Natural killer cell treated with Interleukin-12 subunit alpha and Interleukin-12 subunit beta and Interleukin-15 and Interleukin-18, amount 100 ng/mL, for 72 hours (primary cell): Measurements from ENCODE around the gene PTPRN2. TPM values are rescaled to one million over a fixed set of nuclear protein-coding genes. Genes with fewer than 3 reads are reported as not detected.

ENCODE experiments used
- ATAC-seq, 2 donors: fragments of 150-1000 bp; cut with Tn5 transposase in 1 of 2; sonication (Bioruptor Pico), chemical (Tn5 transposase) in 1 of 2; 2 replicates each; pipeline ENCODE4 v1.10.0; 2021
- DNase-seq: peaks from one replicate; pipeline ENCODE4 v3.0.0; 2022; ENCODE audit warnings: low spot score
- H3K27ac Mint-ChIP-seq, 2 donors: 1 replicate in 1 of 2; 2 replicates in 1 of 2; pipeline ENCODE4 v1.8.0; 2022; ENCODE audit warnings: mixed read lengths in 2 of 2, mild to moderate bottlenecking in 1 of 2, moderate library complexity in 1 of 2
- H3K27me3 Mint-ChIP-seq, 2 donors: 1 replicate in 1 of 2; 2 replicates in 1 of 2; pipeline ENCODE4 v1.8.0; 2022; ENCODE audit warnings: mixed read lengths in 2 of 2
- H3K36me3 Mint-ChIP-seq: one replicate; pipeline ENCODE4 v1.8.0; 2022; ENCODE audit warnings: mixed read lengths
- H3K4me1 Mint-ChIP-seq, 2 donors: 1 replicate in 1 of 2; 2 replicates in 1 of 2; pipeline ENCODE4 v1.8.0; 2022; ENCODE audit warnings: low read depth in 2 of 2, mixed read lengths in 2 of 2, mild to moderate bottlenecking in 1 of 2
- H3K4me3 Mint-ChIP-seq: one replicate; pipeline ENCODE4 v1.8.0; 2022; ENCODE audit warnings: mixed read lengths
- H3K9me3 Mint-ChIP-seq: 2 replicates; pipeline ENCODE4 v1.8.0; 2022; ENCODE audit warnings: mixed read lengths
- total RNA-seq, 2 donors: library from RNA; stranded (reverse); gene quantifications; one replicate each; pipeline ENCODE4 v1.2.3, GENCODE V29; 2022

PTPRN2 gene
- total RNA-seq, 2 donors from 2014 or later = 0.17 to 0.74 TPM

- no peak for DNase-seq
Measured at GRCh38 chr7:158002486-158003080, 585.0 kb downstream of the PTPRN2 start.

GRCh38 chr7:158001621-158002320 is 585.9 kb downstream of the PTPRN2 start:
- no peaks in the 10 kb centered on the region for H3K27me3 Mint-ChIP-seq
- no peak for DNase-seq
- peak in 1 of 2 donors; percentile 38 for ATAC-seq
- no peak overlapping the region for H3K27ac Mint-ChIP-seq
- no peaks in the 10 kb centered on the region for H3K9me3 Mint-ChIP-seq
- H3K4me3 Mint-ChIP-seq = no peak overlapping the region
- H3K4me1 Mint-ChIP-seq = no peaks in the 10 kb centered on the region
- H3K36me3 Mint-ChIP-seq = no peaks in the 10 kb centered on the region

More at GRCh38 chr7:158002486-158003080, 585.0 kb downstream of the PTPRN2 start:
- Mint-ChIP-seq H3K27me3 (no peaks in the 10 kb centered on the region), H3K4me1 (no peaks in the 10 kb centered on the region), H3K4me3 (no peak overlapping the region), H3K9me3 (no peaks in the 10 kb centered on the region), H3K27ac (no peak overlapping the region), H3K36me3 (no peaks in the 10 kb centered on the region)
- ATAC-seq = no peak

GRCh38 chr7:158001003-158001402 is 586.6 kb downstream of the PTPRN2 start:
- Mint-ChIP-seq H3K27ac (no peak overlapping the region), H3K36me3 (no peaks in the 10 kb centered on the region), H3K4me1 (no peaks in the 10 kb centered on the region), H3K27me3 (no peaks in the 10 kb centered on the region), H3K9me3 (no peaks in the 10 kb centered on the region), H3K4me3 (no peak overlapping the region)
- no peak for DNase-seq
- no peak for ATAC-seq

- Mint-ChIP-seq H3K4me1 (no peaks in the 10 kb centered on the region), H3K27me3 (no peaks in the 10 kb centered on the region), H3K9me3 (no peaks in the 10 kb centered on the region), H3K4me3 (no peak overlapping the region), H3K36me3 (no peaks in the 10 kb centered on the region), H3K27ac (no peak overlapping the region)
- ATAC-seq = no peak
- no peak for DNase-seq
Measured at GRCh38 chr7:158000160-158000559, 587.5 kb downstream of the PTPRN2 start.

GRCh38 chr7:157998884-157999552 is 588.6 kb downstream of the PTPRN2 start:
- no peak for ATAC-seq

GRCh38 chr7:157997471-157997870 is 590.2 kb downstream of the PTPRN2 start:
- ATAC-seq (no peak), DNase-seq (no peak)
- H3K4me1 Mint-ChIP-seq = no peaks in the 10 kb centered on the region
- no peak overlapping the region for H3K27ac Mint-ChIP-seq
- H3K9me3 Mint-ChIP-seq = no peaks in the 10 kb centered on the region
- no peaks in the 10 kb centered on the region for H3K27me3 Mint-ChIP-seq
- H3K36me3 Mint-ChIP-seq = no peaks in the 10 kb centered on the region
- H3K4me3 Mint-ChIP-seq = no peak overlapping the region

More at GRCh38 chr7:157998884-157999552, 588.6 kb downstream of the PTPRN2 start:
- H3K9me3 Mint-ChIP-seq = no peaks in the 10 kb centered on the region
- no peak overlapping the region for H3K27ac Mint-ChIP-seq
- no peak overlapping the region for H3K4me3 Mint-ChIP-seq
- H3K4me1 Mint-ChIP-seq = no peaks in the 10 kb centered on the region
- H3K27me3 Mint-ChIP-seq = no peaks in the 10 kb centered on the region
- DNase-seq = no peak
- H3K36me3 Mint-ChIP-seq = no peaks in the 10 kb centered on the region

- Mint-ChIP-seq H3K4me1 (no peaks in the 10 kb centered on the region), H3K36me3 (no peaks in the 10 kb centered on the region), H3K27ac (no peak overlapping the region), H3K9me3 (no peaks in the 10 kb centered on the region), H3K27me3 (no peaks in the 10 kb centered on the region), H3K4me3 (no peak overlapping the region)
- DNase-seq = no peak
- ATAC-seq = no peak
Measured at GRCh38 chr7:157997080-157997440, 590.6 kb downstream of the PTPRN2 start.

- ATAC-seq = peak in 1 of 2 donors; percentile 20
- no peaks in the 10 kb centered on the region for H3K27me3 Mint-ChIP-seq
Measured at GRCh38 chr7:157996359-157997079, 591.1 kb downstream of the PTPRN2 start.

GRCh38 chr7:157995815-157996214 is 591.8 kb downstream of the PTPRN2 start:
- no peaks in the 10 kb centered on the region for H3K9me3 Mint-ChIP-seq
- no peaks in the 10 kb centered on the region for H3K36me3 Mint-ChIP-seq
- DNase-seq (no peak), ATAC-seq (no peak)
- H3K4me1 Mint-ChIP-seq = no peaks in the 10 kb centered on the region
- no peak overlapping the region for H3K4me3 Mint-ChIP-seq
- no peak overlapping the region for H3K27ac Mint-ChIP-seq
- H3K27me3 Mint-ChIP-seq = no peaks in the 10 kb centered on the region

More at GRCh38 chr7:157996359-157997079, 591.1 kb downstream of the PTPRN2 start:
- H3K9me3 Mint-ChIP-seq = no peaks in the 10 kb centered on the region
- no peak overlapping the region for H3K4me3 Mint-ChIP-seq
- no peak for DNase-seq
- H3K36me3 Mint-ChIP-seq = no peaks in the 10 kb centered on the region
- no peaks in the 10 kb centered on the region for H3K4me1 Mint-ChIP-seq
- no peak overlapping the region for H3K27ac Mint-ChIP-seq

- Mint-ChIP-seq H3K4me1 (no peaks in the 10 kb centered on the region), H3K27me3 (no peaks in the 10 kb centered on the region), H3K27ac (no peak overlapping the region), H3K9me3 (no peaks in the 10 kb centered on the region), H3K4me3 (no peak overlapping the region), H3K36me3 (no peaks in the 10 kb centered on the region)
- no peak for DNase-seq
- ATAC-seq = no peak
Measured at GRCh38 chr7:157994319-157994718, 593.3 kb downstream of the PTPRN2 start.

GRCh38 chr7:157993406-157994105 is 594.1 kb downstream of the PTPRN2 start:
- Mint-ChIP-seq H3K4me1 (no peaks in the 10 kb centered on the region), H3K36me3 (no peaks in the 10 kb centered on the region), H3K27ac (no peak overlapping the region), H3K27me3 (no peaks in the 10 kb centered on the region), H3K9me3 (no peaks in the 10 kb centered on the region), H3K4me3 (no peak overlapping the region)
- DNase-seq = no peak
- ATAC-seq = no peak

GRCh38 chr7:157992511-157993160 is 595.0 kb downstream of the PTPRN2 start:
- Mint-ChIP-seq H3K4me3 (no peak overlapping the region), H3K4me1 (no peaks in the 10 kb centered on the region), H3K9me3 (no peaks in the 10 kb centered on the region), H3K27ac (no peak overlapping the region), H3K27me3 (no peaks in the 10 kb centered on the region), H3K36me3 (no peaks in the 10 kb centered on the region)
- no peak for DNase-seq
- no peak for ATAC-seq

GRCh38 chr7:157991761-157992160 is 595.9 kb downstream of the PTPRN2 start:
- no peaks in the 10 kb centered on the region for H3K4me1 Mint-ChIP-seq
- no peaks in the 10 kb centered on the region for H3K27me3 Mint-ChIP-seq
- H3K9me3 Mint-ChIP-seq = no peaks in the 10 kb centered on the region
- no peak for DNase-seq
- no peak overlapping the region for H3K27ac Mint-ChIP-seq
- H3K4me3 Mint-ChIP-seq = no peak overlapping the region
- ATAC-seq = no peak
- H3K36me3 Mint-ChIP-seq = no peaks in the 10 kb centered on the region
